RWPE2 (cell line): ENCODE measurements around the gene BAX.
"Not testable (repeated sequence)": the region's sequence is repeated elsewhere in the genome, so short reads cannot be mapped to it uniquely, and the experiment has no call there.

Experiments used
- ATAC-seq: fragments of 200-7000 bp; cut with Tn5 transposase; 3 replicates; pipeline ENCODE4 v1.9.1; 2021; ENCODE audit warnings: low read depth
- DNase-seq: peaks from one replicate; pipeline ENCODE4 v3.0.0-alpha.2; 2020; ENCODE audit warnings: low spot score
- H3K27ac ChIP-seq: fragments of 450-650 bp; 2 replicates; pipeline ENCODE4 v1.5.1; 2017; ENCODE audit warnings: mild to moderate bottlenecking; ENCODE audit not compliant: poor library complexity, severe bottlenecking
- H3K27me3 ChIP-seq: fragments of 250-450 bp; sonication (Bioruptor Pico); 2 replicates; pipeline ENCODE4 v1.5.1; 2021; ENCODE audit warnings: mild to moderate bottlenecking, moderate library complexity; ENCODE audit not compliant: insufficient read depth, poor library complexity, severe bottlenecking
- H3K36me3 ChIP-seq: fragments of 250-450 bp; sonication (Bioruptor Pico); 2 replicates; pipeline ENCODE4 v1.5.1; 2020; ENCODE audit warnings: low read depth, mild to moderate bottlenecking, moderate library complexity
- H3K4me1 ChIP-seq: fragments of 250-450 bp; sonication (Bioruptor Pico); 2 replicates; pipeline ENCODE4 v1.5.1; 2021; ENCODE audit warnings: mild to moderate bottlenecking, moderate library complexity; ENCODE audit not compliant: insufficient read depth, poor library complexity, severe bottlenecking
- H3K4me3 ChIP-seq: fragments of 250-450 bp; sonication (Bioruptor Pico); 2 replicates; pipeline ENCODE4 v1.5.1; 2021; ENCODE audit warnings: mild to moderate bottlenecking, moderate library complexity; ENCODE audit not compliant: severe bottlenecking
- H3K9me3 ChIP-seq: fragments of 250-450 bp; sonication (Bioruptor Pico); 2 replicates; pipeline ENCODE4 v1.5.1; 2021; ENCODE audit warnings: mild to moderate bottlenecking, moderate library complexity; ENCODE audit not compliant: severe bottlenecking
- CTCF ChIP-seq: fragments of 450-650 bp; IDR thresholded peaks from one replicate; pipeline ENCODE4 v1.5.1; 2017; ENCODE audit warnings: mild to moderate bottlenecking, moderate library complexity; ENCODE audit not compliant: poor library complexity, severe bottlenecking

BAX gene

GRCh38 chr19:48918801-48919247, 35.9 kb upstream of the BAX start:
- H3K36me3 ChIP-seq, result peaks cover 39% of the 10 kb centered on the region
- no peak overlapping the region for H3K27ac ChIP-seq

GRCh38 chr19:48919271-48919670, 35.4 kb upstream of the BAX start:
- peaks cover 37% of the 10 kb centered on the region for H3K36me3 ChIP-seq
- DNase-seq, result not testable (repeated sequence)

More at GRCh38 chr19:48918801-48919247, 35.9 kb upstream of the BAX start:
- no peak for DNase-seq
- no peak for TF ChIP-seq CTCF
- Histone ChIP-seq H3K4me1 (no peaks in the 10 kb centered on the region), H3K9me3 (no peaks in the 10 kb centered on the region), H3K27me3 (no peaks in the 10 kb centered on the region), H3K4me3 (no peak overlapping the region)
- ATAC-seq, result peak; percentile 70

GRCh38 chr19:48920949-48921348, 33.7 kb upstream of the BAX start:
- DNase-seq (no peak), ATAC-seq (no peak)
- Histone ChIP-seq H3K4me3 (no peak overlapping the region), H3K27me3 (no peaks in the 10 kb centered on the region), H3K27ac (no peak overlapping the region), H3K9me3 (no peaks in the 10 kb centered on the region), H3K36me3 (peaks cover 22% of the 10 kb centered on the region), H3K4me1 (peaks cover 11% of the 10 kb centered on the region)
- no peak for TF ChIP-seq CTCF

More at GRCh38 chr19:48919271-48919670, 35.4 kb upstream of the BAX start:
- not testable (repeated sequence) for H3K4me3 ChIP-seq, H3K9me3 ChIP-seq, H3K27ac ChIP-seq, H3K4me1 ChIP-seq, H3K27me3 ChIP-seq, ATAC-seq

GRCh38 chr19:48921721-48922500, 32.8 kb upstream of the BAX start:
- H3K9me3 ChIP-seq, result no peaks in the 10 kb centered on the region
- DNase-seq, result no peak
- peaks cover 19% of the 10 kb centered on the region for H3K36me3 ChIP-seq
- H3K4me3 ChIP-seq, result no peak overlapping the region
- H3K4me1 ChIP-seq, result peaks cover 18% of the 10 kb centered on the region
- H3K27ac ChIP-seq, result no peak overlapping the region
- ATAC-seq, result no peak
- H3K27me3 ChIP-seq, result no peaks in the 10 kb centered on the region
- TF ChIP-seq CTCF, result no peak

GRCh38 chr19:48922548-48923490, 31.9 kb upstream of the BAX start:
- no peak for TF ChIP-seq CTCF
- no peak for DNase-seq

More at GRCh38 chr19:48922548-48923490, 31.9 kb upstream of the BAX start:
- Histone ChIP-seq H3K4me1 (peaks cover 21% of the 10 kb centered on the region), H3K27me3 (no peaks in the 10 kb centered on the region), H3K4me3 (no peak overlapping the region), H3K27ac (no peak overlapping the region), H3K36me3 (peaks cover 19% of the 10 kb centered on the region), H3K9me3 (no peaks in the 10 kb centered on the region)
- ATAC-seq, result no peak
